Stimulated activated CD4-positive, alpha-beta T cell treated with anti-CD3 and anti-CD28 coated beads, TNF-alpha, amount 100 ng/mL, for 1 hour (primary cell): ENCODE data around the gene ARL5B.

Experiments used
- DNase-seq, 3 donors: peaks; one replicate each; pipeline ENCODE4 v3.0.0-alpha.2; 2020; ENCODE audit warnings: low read depth in 3 of 3, low spot score in 1 of 3

ARL5B gene

GRCh38 chr10:18699849-18700840 is 40.9 kb downstream of the ARL5B start:
- DNase-seq: no peak

- DNase-seq: no peak
Observed at GRCh38 chr10:18703521-18703920, 44.3 kb downstream of the ARL5B start.

GRCh38 chr10:18710201-18710653 is 51.0 kb downstream of the ARL5B start:
- DNase-seq: no peak

- DNase-seq: no peak
Observed at GRCh38 chr10:18713077-18713476, 53.8 kb downstream of the ARL5B start.

- DNase-seq: no peak
Observed at GRCh38 chr10:18718991-18719390, 59.8 kb downstream of the ARL5B start.

- no peak for DNase-seq
Observed at GRCh38 chr10:18719811-18720210, 60.6 kb downstream of the ARL5B start.

- DNase-seq: no peak
Observed at GRCh38 chr10:18721067-18721466, 61.8 kb downstream of the ARL5B start.

GRCh38 chr10:18723801-18724200 is 64.6 kb downstream of the ARL5B start:
- DNase-seq: no peak
